OCI-LY1 (cell line): ENCODE measurements around the gene COA1.

ENCODE experiments used
- CTCF ChIP-seq: fragments of 200-600 bp; sonication (generic), shearing (Covaris generic); IDR thresholded peaks from 2 replicates; pipeline ENCODE4 v1.5.1; 2017; ENCODE audit warnings: mild to moderate bottlenecking, antibody characterized with exemption, low read length, moderate library complexity, mixed read lengths
- EZH2 ChIP-seq: fragments of 200-600 bp; sonication (generic), shearing (Covaris generic); IDR thresholded peaks from 2 replicates; pipeline ENCODE4 v1.8.0; 2017; ENCODE audit warnings: borderline replicate concordance, mixed run types, mild to moderate bottlenecking, antibody characterized with exemption, low read length, moderate library complexity, mixed read lengths

GRCh38 chr7:43625453-43625852 is 103.9 kb downstream of the COA1 start:
- TF ChIP-seq CTCF (no peak), EZH2 (no peak)
